SJSA1 (cell line): ENCODE results near the gene AP1B1. TPM values are rescaled to one million over a fixed set of nuclear protein-coding genes. Genes with fewer than 3 reads are reported as not detected.

Experiments used
- DNase-seq, 2 experiments: peaks; one replicate each; pipeline ENCODE4 v3.0.0-alpha.2; 2015 to 2020; ENCODE audit warnings: low spot score in 2 of 2, low read depth in 1 of 2
- H3K27ac ChIP-seq: fragments of 250-450 bp; sonication (Bioruptor Pico); 2 replicates; pipeline ENCODE4 v1.5.1; 2020; ENCODE audit warnings: mild to moderate bottlenecking, moderate library complexity
- H3K27me3 ChIP-seq: fragments of 250-450 bp; sonication (Bioruptor Pico); replicated peaks from 2 replicates; pipeline ENCODE4 v1.5.1; 2020; ENCODE audit warnings: mild to moderate bottlenecking, moderate library complexity
- H3K36me3 ChIP-seq: fragments of 250-450 bp; sonication (Bioruptor Pico); 2 replicates; pipeline ENCODE4 v1.5.1; 2020; ENCODE audit warnings: mild to moderate bottlenecking
- H3K4me1 ChIP-seq: fragments of 250-450 bp; sonication (Bioruptor Pico); replicated peaks from 2 replicates; pipeline ENCODE4 v1.6.1; 2021; ENCODE audit warnings: mild to moderate bottlenecking
- H3K4me3 ChIP-seq: fragments of 250-450 bp; sonication (Bioruptor Pico); 2 replicates; pipeline ENCODE4 v1.5.1; 2020; ENCODE audit warnings: mild to moderate bottlenecking
- H3K9me3 ChIP-seq: fragments of 250-450 bp; sonication (Bioruptor Pico); replicated peaks from 2 replicates; pipeline ENCODE4 v1.5.1; 2020; ENCODE audit warnings: mild to moderate bottlenecking
- total RNA-seq: library from RNA; depleted of rRNA; stranded (reverse); fragments of >200 nt; shearing (Covaris generic); gene quantifications from 2 replicates; pipeline ENCODE4 v1.2.3, GENCODE V29; 2014; rRNA removed

The AP1B1 gene
- total RNA-seq, 1 experiment from 2014 or later: 70.2 TPM

- Histone ChIP-seq H3K4me1 (no peaks in the 10 kb centered on the region), H3K27ac (no peak overlapping the region), H3K27me3 (no peaks in the 10 kb centered on the region), H3K4me3 (no peak overlapping the region), H3K9me3 (no peaks in the 10 kb centered on the region), H3K36me3 (peaks cover 100% of the 10 kb centered on the region)
- DNase-seq: no peak
These were observed 97.2 kb downstream of the AP1B1 start for GRCh38 chr22:29291215-29291614.

DNA sequence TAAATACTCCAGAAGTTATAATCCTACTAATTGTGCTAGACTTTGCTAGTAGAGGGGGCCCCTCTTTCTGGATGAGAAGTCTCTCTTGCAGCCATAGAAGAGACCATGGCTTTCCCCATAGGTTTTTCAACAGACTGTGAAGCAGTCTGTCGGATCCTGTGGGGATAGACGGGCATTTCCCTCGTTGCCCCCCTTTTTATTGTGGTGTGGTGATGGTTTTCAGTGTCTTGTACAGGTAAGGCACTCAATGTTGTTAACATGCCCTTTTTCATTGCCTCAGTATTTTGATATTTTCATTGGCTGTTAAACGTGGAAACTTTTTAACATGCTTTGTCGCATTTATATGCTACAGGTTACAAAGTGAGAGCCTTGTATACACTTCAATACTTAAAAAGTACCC lies 98.3 kb downstream of the AP1B1 start:
- no peak overlapping the region for H3K27ac ChIP-seq
- H3K4me1 ChIP-seq: no peaks in the 10 kb centered on the region
- H3K36me3 ChIP-seq: peaks cover 99% of the 10 kb centered on the region
- DNase-seq: no peak
- no peaks in the 10 kb centered on the region for H3K27me3 ChIP-seq
- no peaks in the 10 kb centered on the region for H3K9me3 ChIP-seq
- no peak overlapping the region for H3K4me3 ChIP-seq

- Histone ChIP-seq H3K4me1 (no peaks in the 10 kb centered on the region), H3K9me3 (no peaks in the 10 kb centered on the region), H3K4me3 (no peak overlapping the region), H3K27me3 (no peaks in the 10 kb centered on the region), H3K36me3 (peaks cover 98% of the 10 kb centered on the region), H3K27ac (no peak overlapping the region)
- DNase-seq: no peak
These were observed 99.5 kb downstream of the AP1B1 start for GRCh38 chr22:29288837-29289236.

GRCh38 chr22:29284196-29284595 lies 104.2 kb downstream of the AP1B1 start:
- Histone ChIP-seq H3K27ac (no peak overlapping the region), H3K36me3 (peaks cover 95% of the 10 kb centered on the region), H3K4me1 (peaks cover 16% of the 10 kb centered on the region), H3K27me3 (no peaks in the 10 kb centered on the region), H3K4me3 (no peak overlapping the region), H3K9me3 (no peaks in the 10 kb centered on the region)
- no peak for DNase-seq

GRCh38 chr22:29277927-29278326 lies 110.4 kb downstream of the AP1B1 start:
- H3K9me3 ChIP-seq: no peaks in the 10 kb centered on the region
- H3K27me3 ChIP-seq: no peaks in the 10 kb centered on the region
- H3K4me1 ChIP-seq: peaks cover 16% of the 10 kb centered on the region
- H3K4me3 ChIP-seq: no peak overlapping the region
- H3K36me3 ChIP-seq: peaks cover 97% of the 10 kb centered on the region
- no peak overlapping the region for H3K27ac ChIP-seq
- no peak for DNase-seq

Other genes with a start within 250 kb of the AP1B1 start
- gene EMID1, start 182.7 kb downstream of the AP1B1 start, total RNA-seq: 45.6 and 78.9 TPM in 2 replicates
- 26.5 and 34.6 TPM in 2 replicates for gene RHBDD3, start 120.6 kb downstream of the AP1B1 start, total RNA-seq
- 200 and 297 TPM in 2 replicates for gene EWSR1, start 120.3 kb downstream of the AP1B1 start, total RNA-seq
- gene GAS2L1, start 81.9 kb downstream of the AP1B1 start, total RNA-seq: 10.4 and 12.5 TPM in 2 replicates
- gene RASL10A, start 72.9 kb downstream of the AP1B1 start, total RNA-seq: not detected in 2 replicates
- gene RFPL1, start 50.0 kb upstream of the AP1B1 start, total RNA-seq: not detected in 2 replicates
- gene NEFH, start 91.6 kb upstream of the AP1B1 start, total RNA-seq: not detected in 2 replicates
- gene THOC5, start 165.2 kb upstream of the AP1B1 start, total RNA-seq: 49.8 and 54.9 TPM in 2 replicates
- 29.4 and 34.5 TPM in 2 replicates for gene NIPSNAP1, start 192.5 kb upstream of the AP1B1 start, total RNA-seq
- 105 and 151 TPM in 2 replicates for gene NF2, start 215.1 kb upstream of the AP1B1 start, total RNA-seq